ENCODE data around the gene CYP8B1. TPM values are rescaled to one million over a fixed set of nuclear protein-coding genes. Genes with fewer than 3 reads are reported as not detected.

CYP8B1 gene
- total RNA-seq, 4 donors from 2014 or later = not detected

- intact Hi-C loops (cut with DNase I) = no loop called here
- no peak for DNase-seq
- TF ChIP-seq CTCF (IDR thresholded peaks at IDR 0.05) = no peak
- TF ChIP-seq POLR2A (IDR thresholded peaks at IDR 0.05) = no peak
- no peak overlapping the region for H3K27ac ChIP-seq
- H3K27me3 ChIP-seq = no peaks in the 10 kb centered on the region
- peaks cover 5 to 7% of the 10 kb centered on the region in 2 donors for H3K4me1 ChIP-seq
- 87 to 89% methylated on average over 2 of the region's 2 CpGs for WGBS, 2 donors
- H3K36me3 ChIP-seq = no peaks in the 10 kb centered on the region
- no peak overlapping the region for H3K4me3 ChIP-seq (replicated peaks in 1 of 3)
- no peaks in the 10 kb centered on the region for H3K9me3 ChIP-seq
Measured at GRCh38 chr3:42877881-42878280, 2.2 kb upstream of the CYP8B1 start.

- WGBS, 2 donors = 77% methylated on average over 7 of the region's 7 CpGs
- intact Hi-C loops (cut with DNase I) = no loop called here
- H3K36me3 ChIP-seq = no peaks in the 10 kb centered on the region
- H3K4me3 ChIP-seq (replicated peaks in 1 of 3) = no peak overlapping the region
- no peak for TF ChIP-seq CTCF (IDR thresholded peaks at IDR 0.05)
- no peak for TF ChIP-seq POLR2A (IDR thresholded peaks at IDR 0.05)
- no peaks in the 10 kb centered on the region for H3K27me3 ChIP-seq
- no peaks in the 10 kb centered on the region for H3K9me3 ChIP-seq
- peaks cover 5 to 7% of the 10 kb centered on the region in 2 donors for H3K4me1 ChIP-seq
- no peak for DNase-seq
- H3K27ac ChIP-seq = no peak overlapping the region
Measured at GRCh38 chr3:42876940-42877720, 1.5 kb upstream of the CYP8B1 start.

- DNase-seq = no peak
- no peak overlapping the region for H3K4me3 ChIP-seq (replicated peaks in 1 of 3)
- H3K9me3 ChIP-seq = no peaks in the 10 kb centered on the region
- 45 to 55% methylated on average over 1 of the region's 1 CpG for WGBS, 2 donors
- intact Hi-C loops (cut with DNase I) = no loop called here
- H3K27ac ChIP-seq = no peak overlapping the region
- TF ChIP-seq POLR2A (IDR thresholded peaks at IDR 0.05) (no peak), CTCF (IDR thresholded peaks at IDR 0.05) (no peak)
- H3K27me3 ChIP-seq = no peaks in the 10 kb centered on the region
- H3K4me1 ChIP-seq = peaks cover 3 to 4% of the 10 kb centered on the region in 2 donors
- no peaks in the 10 kb centered on the region for H3K36me3 ChIP-seq
Measured at GRCh38 chr3:42876401-42876800, 722 bp upstream of the CYP8B1 start.

DNA sequence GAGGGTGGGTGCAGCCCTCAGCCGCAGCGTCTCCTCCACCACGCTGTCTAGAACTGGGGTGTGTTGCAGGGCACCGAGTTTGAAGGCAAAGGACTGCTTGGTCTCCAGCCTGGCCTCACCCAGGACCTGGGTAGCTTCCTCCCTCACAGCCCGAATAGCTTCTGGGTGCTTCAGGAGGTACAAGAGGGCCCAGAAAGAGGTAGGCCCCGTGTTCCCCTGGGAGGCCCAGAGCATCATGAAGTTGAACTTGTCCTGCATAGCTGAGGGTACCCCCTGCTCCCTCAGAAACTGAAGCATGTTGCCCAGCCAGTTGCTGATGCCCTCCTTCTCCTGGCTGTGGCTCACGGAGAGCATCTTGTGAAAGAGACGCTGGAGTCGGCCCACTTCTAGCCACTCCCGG, 930 bp downstream of the CYP8B1 start:
- 85 to 96% methylated on average over 5 to 10 of the region's 10 CpGs for WGBS, 2 donors
- Histone ChIP-seq H3K27ac (no peak overlapping the region), H3K36me3 (no peaks in the 10 kb centered on the region), H3K4me3 (replicated peaks in 1 of 3) (no peak overlapping the region), H3K9me3 (no peaks in the 10 kb centered on the region), H3K27me3 (no peaks in the 10 kb centered on the region), H3K4me1 (no peaks in the 10 kb centered on the region)
- DNase-seq = no peak
- intact Hi-C loops (cut with DNase I) = no loop called here
- TF ChIP-seq CTCF (IDR thresholded peaks at IDR 0.05) (no peak), POLR2A (IDR thresholded peaks at IDR 0.05) (no peak)

DNA sequence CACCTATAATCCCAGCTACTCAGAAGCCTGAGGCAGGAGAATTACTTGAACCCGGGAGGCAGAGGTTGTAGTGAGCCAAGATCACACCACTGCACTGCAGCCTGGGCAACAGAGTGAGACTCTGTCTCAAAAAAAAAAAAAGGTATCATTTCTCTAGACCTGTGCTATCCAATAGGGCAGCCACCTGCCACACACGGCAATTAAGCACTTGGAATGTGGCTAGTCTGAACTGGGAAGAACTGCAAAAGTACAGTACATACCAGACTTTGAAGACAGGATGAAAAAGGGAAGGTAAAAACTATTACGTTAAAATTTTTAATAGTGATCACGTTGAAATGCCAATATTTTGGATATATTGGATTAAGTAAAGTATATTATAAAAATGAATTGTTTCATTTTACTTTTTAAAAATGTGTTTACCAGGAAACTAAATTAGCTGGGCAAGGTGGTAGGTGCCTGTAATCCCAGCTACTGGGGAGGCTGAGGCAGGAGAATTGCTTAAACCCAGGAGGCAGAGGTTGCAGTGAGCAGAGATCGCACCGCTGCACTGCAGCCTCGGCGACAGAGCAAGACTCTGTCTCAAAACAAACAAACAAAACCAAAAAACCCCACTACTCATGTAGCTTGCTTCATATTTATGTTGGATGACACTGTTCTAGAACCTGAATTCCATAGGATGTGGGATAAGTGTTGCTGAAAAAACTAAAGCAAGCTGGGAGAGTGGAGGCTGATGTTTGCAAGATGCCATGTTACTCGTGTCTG, 2.3 kb downstream of the CYP8B1 start:
- Histone ChIP-seq H3K4me1 (no peaks in the 10 kb centered on the region), H3K9me3 (no peaks in the 10 kb centered on the region), H3K27me3 (no peaks in the 10 kb centered on the region), H3K27ac (no peak overlapping the region), H3K4me3 (replicated peaks in 1 of 3) (no peak overlapping the region), H3K36me3 (no peaks in the 10 kb centered on the region)
- DNase-seq = no peak
- intact Hi-C loops (cut with DNase I) = no loop called here
- WGBS, 2 donors = 69 to 72% methylated on average over 9 of the region's 9 CpGs
- no peak for TF ChIP-seq POLR2A (IDR thresholded peaks at IDR 0.05)
- no peak for TF ChIP-seq CTCF (IDR thresholded peaks at IDR 0.05)
